OCI-LY1 (cell line): ENCODE results near the gene SIN3A.

Experiments used
- CTCF ChIP-seq: fragments of 200-600 bp; sonication (generic), shearing (Covaris generic); IDR thresholded peaks from 2 replicates; pipeline ENCODE4 v1.5.1; 2017; ENCODE audit warnings: mild to moderate bottlenecking, antibody characterized with exemption, low read length, moderate library complexity, mixed read lengths
- EZH2 ChIP-seq: fragments of 200-600 bp; sonication (generic), shearing (Covaris generic); IDR thresholded peaks from 2 replicates; pipeline ENCODE4 v1.8.0; 2017; ENCODE audit warnings: borderline replicate concordance, mixed run types, mild to moderate bottlenecking, antibody characterized with exemption, low read length, moderate library complexity, mixed read lengths

- TF ChIP-seq CTCF (no peak), EZH2 (no peak)
Measured at GRCh38 chr15:75437721-75438120, 13.8 kb downstream of the SIN3A start.
